Tibial artery (tissue), 4 donors: ENCODE measurements around the gene CREB1.
"Not testable (repeated sequence)": the region's sequence is repeated elsewhere in the genome, so short reads cannot be mapped to it uniquely, and the experiment has no call there.

Source experiments
- DNase-seq, 2 donors: peaks; one replicate each; pipeline ENCODE4 v3.0.0-alpha.2; 2019
- H3K27ac ChIP-seq, 2 donors: fragments of 200-600 bp; sonication (generic) in 1 of 2; 1 replicate in 1 of 2; 2 replicates in 1 of 2; pipeline ENCODE4 v1.5.1; 2018 to 2019; ENCODE audit warnings: mild to moderate bottlenecking in 1 of 2
- H3K27me3 ChIP-seq, 2 donors: fragments of 200-600 bp; sonication (generic) in 1 of 2; one replicate each; pipeline versions ENCODE4 v1.5.1 to v1.6.0; 2016 to 2019
- H3K36me3 ChIP-seq, 3 donors: fragments of 200-600 bp; sonication (generic) in 2 of 3; one replicate each; pipeline ENCODE4 v1.5.1; 2016 to 2019; ENCODE audit warnings: mild to moderate bottlenecking in 2 of 3
- H3K4me1 ChIP-seq, 4 donors: fragments of 200-600 bp; sonication (generic) in 2 of 4; 1 replicate in 3 of 4; 2 replicates in 1 of 4; pipeline ENCODE4 v1.5.1; 2016 to 2019
- H3K4me3 ChIP-seq, 2 donors: fragments of 200-600 bp; sonication (generic) in 1 of 2; 1 replicate in 1 of 2; 2 replicates in 1 of 2; pipeline ENCODE4 v1.5.1; 2018 to 2019; ENCODE audit warnings: mild to moderate bottlenecking in 2 of 2
- H3K9me3 ChIP-seq, 3 donors: fragments of 200-600 bp; sonication (generic) in 1 of 3; one replicate each; pipeline ENCODE4 v1.5.1; 2016 to 2019
- CTCF ChIP-seq, 2 experiments: fragments of 200-600 bp in 1 of 2; fragments of 450-650 bp in 1 of 2; IDR thresholded peaks; one replicate each; pipeline ENCODE4 v1.5.1; 2017 to 2019; ENCODE audit warnings: antibody characterized with exemption in 2 of 2, mild to moderate bottlenecking in 1 of 2, moderate library complexity in 1 of 2
- intact Hi-C: fragments of 100-400 bp; cut with DNase I; formaldehyde crosslinking; loops from one replicate; pipeline ENCODE4 v1.15.0; 2023; ENCODE audit warnings: low total_unique reads

CREB1 gene

GRCh38 chr2:207632575-207633493 lies 103.1 kb downstream of the CREB1 start:
- Histone ChIP-seq H3K4me1 (no peaks in the 10 kb centered on the region), H3K27me3 (no peaks in the 10 kb centered on the region), H3K36me3 (no peaks in the 10 kb centered on the region), H3K9me3 (no peaks in the 10 kb centered on the region), H3K4me3 (no peak overlapping the region), H3K27ac (no peak overlapping the region)
- no peak for DNase-seq
- intact Hi-C loops: no loop called here
- no peak for TF ChIP-seq CTCF (IDR thresholded peaks at IDR 0.05)

- Histone ChIP-seq H3K4me3 (no peak overlapping the region), H3K4me1 (no peaks in the 10 kb centered on the region), H3K27me3 (no peaks in the 10 kb centered on the region), H3K9me3 (no peaks in the 10 kb centered on the region), H3K36me3 (no peaks in the 10 kb centered on the region), H3K27ac (no peak overlapping the region)
- DNase-seq: no peak
- TF ChIP-seq CTCF (IDR thresholded peaks at IDR 0.05): no peak
- intact Hi-C loops: no loop called here
These were observed 103.9 kb downstream of the CREB1 start for GRCh38 chr2:207633686-207634085.

- Histone ChIP-seq H3K27ac (no peak overlapping the region), H3K27me3 (no peaks in the 10 kb centered on the region), H3K36me3 (no peaks in the 10 kb centered on the region), H3K4me1 (no peaks in the 10 kb centered on the region), H3K4me3 (no peak overlapping the region), H3K9me3 (no peaks in the 10 kb centered on the region)
- TF ChIP-seq CTCF (IDR thresholded peaks at IDR 0.05): no peak
- DNase-seq: no peak
- intact Hi-C loops: no loop called here
These were observed 105.9 kb downstream of the CREB1 start for GRCh38 chr2:207635468-207636200.

DNA sequence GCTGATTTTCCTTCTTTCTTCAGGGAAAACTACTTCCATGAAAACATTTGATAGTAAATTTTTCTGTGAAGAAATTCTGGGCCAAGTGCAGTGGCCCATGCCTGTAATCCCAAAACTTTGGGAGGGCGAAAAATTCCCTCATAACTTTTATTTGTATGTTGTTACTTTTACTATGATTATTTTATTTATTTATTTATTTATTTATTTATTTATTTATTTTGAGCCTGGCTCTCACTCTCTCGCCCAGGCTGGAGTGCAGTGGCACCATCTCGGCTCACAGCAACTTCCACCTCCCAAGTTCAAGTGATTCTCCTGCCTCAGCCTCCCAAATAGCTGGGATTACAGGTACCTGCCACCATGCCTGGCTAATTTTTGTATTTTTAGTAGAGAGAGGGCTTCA lies 109.5 kb downstream of the CREB1 start:
- intact Hi-C loops, H3K4me3 ChIP-seq, DNase-seq, H3K9me3 ChIP-seq, H3K27ac ChIP-seq, H3K36me3 ChIP-seq, H3K4me1 ChIP-seq, H3K27me3 ChIP-seq: not testable (repeated sequence)

DNA sequence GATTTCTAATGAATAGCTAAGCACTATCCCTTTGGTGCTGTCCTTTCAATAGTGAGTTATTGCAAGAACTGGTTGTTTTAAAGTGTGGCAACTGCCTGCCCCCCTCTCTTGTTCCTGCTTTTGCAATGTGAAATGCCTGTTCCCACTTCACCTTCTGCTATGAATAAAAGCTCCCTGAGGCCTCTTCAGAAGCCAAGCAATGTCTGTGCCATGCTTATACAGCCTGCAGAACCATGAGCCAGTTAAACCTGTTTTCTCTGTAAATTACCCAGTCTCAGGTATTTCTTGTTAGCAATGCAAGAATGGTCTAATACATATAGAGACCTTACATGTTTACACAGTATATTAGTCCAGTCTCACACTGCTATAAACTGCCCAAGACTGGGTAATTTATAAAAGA lies 110.4 kb downstream of the CREB1 start:
- Histone ChIP-seq H3K4me3 (no peak overlapping the region), H3K27me3 (no peaks in the 10 kb centered on the region), H3K9me3 (no peaks in the 10 kb centered on the region), H3K27ac (no peak overlapping the region), H3K4me1 (no peaks in the 10 kb centered on the region), H3K36me3 (no peaks in the 10 kb centered on the region)
- TF ChIP-seq CTCF (IDR thresholded peaks at IDR 0.05): no peak
- intact Hi-C loops: no loop called here
- no peak for DNase-seq

DNA sequence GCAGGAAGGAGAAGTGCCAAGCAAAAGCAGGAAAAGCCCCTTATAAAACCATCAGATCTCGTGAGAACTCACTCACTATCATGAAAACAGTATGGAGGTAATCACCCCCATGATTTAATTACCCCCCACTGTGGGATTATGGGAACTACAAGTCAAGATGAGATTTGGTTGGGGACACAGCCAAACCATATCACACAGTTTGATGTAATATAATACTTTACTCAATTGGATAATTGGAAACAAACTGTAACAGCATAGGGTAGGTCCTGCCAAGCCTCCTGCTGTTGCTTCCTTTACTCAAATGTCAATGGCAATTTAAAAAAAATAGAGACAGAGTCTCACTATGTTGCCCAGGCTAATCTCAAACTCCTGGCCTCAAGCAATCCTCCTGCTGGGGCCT lies 110.9 kb downstream of the CREB1 start:
- no peak overlapping the region for H3K4me3 ChIP-seq
- no peak overlapping the region for H3K27ac ChIP-seq
- TF ChIP-seq CTCF (IDR thresholded peaks at IDR 0.05): no peak
- H3K36me3 ChIP-seq: no peaks in the 10 kb centered on the region
- no peak for DNase-seq
- intact Hi-C loops: no loop called here
- no peaks in the 10 kb centered on the region for H3K27me3 ChIP-seq
- no peaks in the 10 kb centered on the region for H3K4me1 ChIP-seq
- H3K9me3 ChIP-seq: no peaks in the 10 kb centered on the region
